CD14-positive monocyte (primary cell): ENCODE measurements around the gene GALNTL6. TPM values are rescaled to one million over a fixed set of nuclear protein-coding genes. Genes with fewer than 3 reads are reported as not detected.

Source experiments
- DNase-seq, 3 donors: peaks; one replicate each; pipeline ENCODE4 v3.0.0-alpha.2; 2011 to 2022
- H2AFZ ChIP-seq: 2 replicates; pipeline ENCODE4 v1.6.0; 2012; ENCODE audit warnings: mild to moderate bottlenecking, low read depth, low read length, inconsistent platforms; ENCODE audit not compliant: insufficient read depth, poor library complexity, severe bottlenecking
- H3K27ac ChIP-seq, 2 donors: 1 replicate in 1 of 2; 2 replicates in 1 of 2; pipeline ENCODE4 v1.5.1; 2012 to 2013; ENCODE audit warnings: low read length in 2 of 2, control low read depth in 1 of 2, inconsistent platforms in 1 of 2, low read depth in 1 of 2, mild to moderate bottlenecking in 1 of 2
- H3K27me3 ChIP-seq, 2 donors: one replicate each; pipeline versions ENCODE4 v1.6.0 to v1.6.1; 2011 to 2013; ENCODE audit warnings: low read length in 2 of 2; ENCODE audit not compliant: control insufficient read depth in 2 of 2, insufficient read depth in 2 of 2
- H3K36me3 ChIP-seq, 2 donors: replicated peaks in 1 of 2; 1 replicate in 1 of 2; 2 replicates in 1 of 2; pipeline versions ENCODE4 v1.5.1 to v1.6.1; 2012 to 2013; ENCODE audit warnings: low read length in 2 of 2, control low read depth in 1 of 2, inconsistent platforms in 1 of 2, mild to moderate bottlenecking in 1 of 2; ENCODE audit not compliant: insufficient read depth in 2 of 2, control insufficient read depth in 1 of 2
- H3K4me1 ChIP-seq, 2 donors: 1 replicate in 1 of 2; 2 replicates in 1 of 2; pipeline versions ENCODE4 v1.5.1 to v1.6.1; 2012 to 2013; ENCODE audit warnings: low read length in 2 of 2, control low read depth in 1 of 2, inconsistent platforms in 1 of 2, mild to moderate bottlenecking in 1 of 2, moderate library complexity in 1 of 2; ENCODE audit not compliant: insufficient read depth in 2 of 2, control insufficient read depth in 1 of 2
- H3K4me2 ChIP-seq: replicated peaks from 2 replicates; pipeline ENCODE3; 2012; ENCODE audit warnings: low read length, moderate library complexity, mild to moderate bottlenecking; ENCODE audit not compliant: poor library complexity, severe bottlenecking; ENCODE audit errors: extremely low read depth
- H3K4me3 ChIP-seq, 3 experiments: fragments of 200-600 bp in 1 of 3; sonication (generic) in 1 of 3; replicated peaks in 1 of 3; 1 replicate in 2 of 3; 2 replicates in 1 of 3; pipeline ENCODE4 v1.5.1; 2011 to 2013; ENCODE audit warnings: low read length in 3 of 3, mild to moderate bottlenecking in 3 of 3, control low read depth in 2 of 3, low read depth in 2 of 3, inconsistent platforms in 1 of 3, moderate library complexity in 1 of 3
- H3K79me2 ChIP-seq: 2 replicates; pipeline ENCODE4 v1.6.0; 2012; ENCODE audit warnings: mild to moderate bottlenecking, control low read depth, inconsistent platforms, low read length, moderate library complexity; ENCODE audit not compliant: insufficient read depth
- H3K9ac ChIP-seq: 2 replicates; pipeline ENCODE4 v1.6.0; 2017; ENCODE audit warnings: low read length, mild to moderate bottlenecking; ENCODE audit not compliant: insufficient read depth, poor library complexity, severe bottlenecking
- H3K9me3 ChIP-seq, 2 donors: replicated peaks in 1 of 2; 1 replicate in 1 of 2; 2 replicates in 1 of 2; pipeline versions ENCODE4 v1.5.1 to v1.6.1; 2012 to 2013; ENCODE audit warnings: low read length in 2 of 2, control low read depth in 1 of 2; ENCODE audit not compliant: control insufficient read depth in 1 of 2, insufficient read depth in 1 of 2
- H4K20me1 ChIP-seq: 2 replicates; pipeline ENCODE4 v1.6.0; 2012; ENCODE audit warnings: mild to moderate bottlenecking, low read length, control low read depth, moderate library complexity; ENCODE audit not compliant: insufficient read depth
- H3K27ac Mint-ChIP-seq, 7 donors: one replicate each; pipeline ENCODE4 v1.8.0; 2020; ENCODE audit warnings: mild to moderate bottlenecking in 7 of 7, mixed read lengths in 7 of 7, moderate library complexity in 6 of 7, inconsistent platforms in 2 of 7
- H3K27me3 Mint-ChIP-seq, 3 donors: one replicate each; pipeline ENCODE4 v1.8.0; 2021 to 2022; ENCODE audit warnings: low read depth in 3 of 3, mild to moderate bottlenecking in 3 of 3, mixed read lengths in 3 of 3, moderate library complexity in 3 of 3, inconsistent platforms in 1 of 3
- H3K36me3 Mint-ChIP-seq, 2 donors: one replicate each; pipeline ENCODE4 v1.8.0; 2020; ENCODE audit warnings: mixed read lengths in 2 of 2, inconsistent platforms in 1 of 2, mild to moderate bottlenecking in 1 of 2
- H3K4me1 Mint-ChIP-seq: one replicate; pipeline ENCODE4 v1.8.0; 2020; ENCODE audit warnings: mild to moderate bottlenecking, mixed read lengths
- H3K4me3 Mint-ChIP-seq, 2 donors: one replicate each; pipeline ENCODE4 v1.8.0; 2020; ENCODE audit warnings: mild to moderate bottlenecking in 2 of 2, mixed read lengths in 2 of 2, moderate library complexity in 1 of 2
- H3K9me3 Mint-ChIP-seq, 7 donors: one replicate each; pipeline ENCODE4 v1.8.0; 2020 to 2022; ENCODE audit warnings: mixed read lengths in 7 of 7, mild to moderate bottlenecking in 6 of 7, moderate library complexity in 6 of 7, inconsistent platforms in 2 of 7
- WGBS: methylation state at CpG from one replicate; pipeline ENCODE4 v1.1.5; 2013; ENCODE audit warnings: missing lambda C conversion rate; ENCODE audit not compliant: insufficient coverage; 5-methylcytosine and 5-hydroxymethylcytosine counted together
- intact Hi-C, 2 donors: fragments of 100-400 bp; cut with micrococcal nuclease; formaldehyde crosslinking; loops; one replicate each; pipeline versions ENCODE4 v1.15.0 to v1.15.1; 2023
- polyA plus RNA-seq, 3 donors: library from polyadenylated mRNA; depleted of rRNA in 1 of 3; unstranded in 2 of 3; stranded (reverse) in 1 of 3; fragments of 300-500 nt in 2 of 3; fragments of >200 nt in 1 of 3; fragmentation: Illumina TruSeq in 2 of 3; gene quantifications; 1 replicate in 2 of 3; 2 replicates in 1 of 3; pipeline ENCODE4 v1.2.3, GENCODE V29; 2012 to 2021
- TF ChIP-seq, protein P1 (sequence below): fragments of 200-600 bp; IDR thresholded peaks from one replicate; pipeline ENCODE4 v1.8.0; 2022; ENCODE audit warnings: antibody characterized with exemption, mild to moderate bottlenecking

The GALNTL6 gene
- polyA plus RNA-seq, 3 donors = 0.05 TPM; not detected in 2

DNA sequence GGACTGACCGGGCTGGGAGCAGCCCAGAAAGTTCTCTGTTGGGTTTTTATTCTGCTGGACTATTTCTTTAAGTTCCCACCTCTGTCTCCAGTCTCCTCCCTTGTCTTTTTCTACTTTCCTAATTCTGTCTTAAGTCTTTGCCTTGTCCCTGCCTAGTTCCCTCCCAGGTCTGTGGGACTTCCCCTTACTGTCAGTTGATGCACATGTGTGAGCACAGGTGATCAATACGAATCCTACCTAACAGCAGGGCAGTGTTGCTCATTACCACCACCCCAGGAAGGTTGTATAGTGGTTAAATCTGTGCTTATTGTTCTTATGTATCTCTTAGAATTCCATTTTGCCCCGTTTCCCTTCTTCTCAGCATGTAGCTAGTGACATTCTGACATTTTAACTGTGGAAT lies 62.1 kb downstream of the GALNTL6 start:
- H3K9me3 Mint-ChIP-seq = peaks cover 0 to 3% (median 2%) of the 10 kb centered on the region in 7 donors
- peaks cover 0 to 2% (median 0%) of the 10 kb centered on the region in 3 donors for H3K27me3 Mint-ChIP-seq
- no peaks in the 10 kb centered on the region for H3K27me3 ChIP-seq

DNA sequence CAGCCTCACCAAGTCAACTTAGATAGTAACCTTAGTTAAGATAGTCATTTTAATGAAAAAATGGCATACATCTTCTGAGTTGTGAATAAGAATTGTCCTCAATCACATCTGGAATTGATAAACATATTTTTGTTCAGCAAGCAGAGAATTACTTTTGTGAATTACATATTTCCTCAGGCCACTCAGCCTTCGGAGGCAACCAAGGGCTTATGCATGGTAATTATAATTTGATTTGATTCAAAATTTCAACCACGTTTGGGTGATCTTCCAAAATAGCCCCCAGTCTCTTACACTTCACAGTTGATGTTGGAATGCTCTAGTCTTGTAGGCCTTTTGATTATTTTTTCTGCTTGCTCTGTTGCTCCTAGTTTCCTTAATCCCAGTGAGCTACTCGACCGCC lies 63.4 kb downstream of the GALNTL6 start:
- Histone ChIP-seq H3K27me3 (no peaks in the 10 kb centered on the region), H3K9me3 (peaks cover 0 to 4% of the 10 kb centered on the region in 2 donors), H3K79me2 (no peaks in the 10 kb centered on the region), H4K20me1 (no peaks in the 10 kb centered on the region), H3K4me1 (no peaks in the 10 kb centered on the region), H3K36me3 (no peaks in the 10 kb centered on the region), H3K27ac (no peak overlapping the region), H3K4me3 (no peak overlapping the region), H3K4me2 (no peak overlapping the region), H3K9ac (no peak overlapping the region), H2AFZ (no peak overlapping the region)
- WGBS = no CpG with 5 or more reads among the region's 4 CpGs
- no peak for DNase-seq
- Mint-ChIP-seq H3K4me3 (no peak overlapping the region), H3K27ac (no peak overlapping the region), H3K27me3 (peaks cover 0 to 2% (median 0%) of the 10 kb centered on the region in 3 donors), H3K36me3 (no peaks in the 10 kb centered on the region), H3K4me1 (no peaks in the 10 kb centered on the region), H3K9me3 (peaks cover 0 to 3% (median 2%) of the 10 kb centered on the region in 7 donors)
- intact Hi-C loops = no loop called here
- TF ChIP-seq, protein P1, sequence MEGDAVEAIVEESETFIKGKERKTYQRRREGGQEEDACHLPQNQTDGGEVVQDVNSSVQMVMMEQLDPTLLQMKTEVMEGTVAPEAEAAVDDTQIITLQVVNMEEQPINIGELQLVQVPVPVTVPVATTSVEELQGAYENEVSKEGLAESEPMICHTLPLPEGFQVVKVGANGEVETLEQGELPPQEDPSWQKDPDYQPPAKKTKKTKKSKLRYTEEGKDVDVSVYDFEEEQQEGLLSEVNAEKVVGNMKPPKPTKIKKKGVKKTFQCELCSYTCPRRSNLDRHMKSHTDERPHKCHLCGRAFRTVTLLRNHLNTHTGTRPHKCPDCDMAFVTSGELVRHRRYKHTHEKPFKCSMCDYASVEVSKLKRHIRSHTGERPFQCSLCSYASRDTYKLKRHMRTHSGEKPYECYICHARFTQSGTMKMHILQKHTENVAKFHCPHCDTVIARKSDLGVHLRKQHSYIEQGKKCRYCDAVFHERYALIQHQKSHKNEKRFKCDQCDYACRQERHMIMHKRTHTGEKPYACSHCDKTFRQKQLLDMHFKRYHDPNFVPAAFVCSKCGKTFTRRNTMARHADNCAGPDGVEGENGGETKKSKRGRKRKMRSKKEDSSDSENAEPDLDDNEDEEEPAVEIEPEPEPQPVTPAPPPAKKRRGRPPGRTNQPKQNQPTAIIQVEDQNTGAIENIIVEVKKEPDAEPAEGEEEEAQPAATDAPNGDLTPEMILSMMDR = no peak

More for the DNA sequence above, 62.1 kb downstream of the GALNTL6 start:
- Histone ChIP-seq H3K79me2 (no peaks in the 10 kb centered on the region), H3K9me3 (peaks cover 0 to 4% of the 10 kb centered on the region in 2 donors), H3K4me1 (no peaks in the 10 kb centered on the region), H3K27ac (no peak overlapping the region), H3K36me3 (no peaks in the 10 kb centered on the region), H2AFZ (no peak overlapping the region), H4K20me1 (no peaks in the 10 kb centered on the region), H3K9ac (no peak overlapping the region), H3K4me3 (no peak overlapping the region), H3K4me2 (no peak overlapping the region)
- H3K4me1 Mint-ChIP-seq = no peaks in the 10 kb centered on the region
- no peak overlapping the region for H3K27ac Mint-ChIP-seq
- TF ChIP-seq, protein P1 = no peak
- no peaks in the 10 kb centered on the region for H3K36me3 Mint-ChIP-seq
- intact Hi-C loops = no loop called here
- no peak for DNase-seq
- H3K4me3 Mint-ChIP-seq = no peak overlapping the region
- WGBS = no CpG with 5 or more reads among the region's 3 CpGs
